SK-N-SH (cell line): ENCODE results near the gene MAP2K5.

Experiments
- ELF1 ChIP-seq: IDR thresholded peaks from 2 replicates; pipeline ENCODE4 v1.4.0; 2012
- EZH2phosphoT487 ChIP-seq: fragments of 200-600 bp; sonication (generic); IDR thresholded peaks from 2 replicates; pipeline ENCODE4 v1.6.1; 2017; ENCODE audit warnings: low read depth, mixed run types, mild to moderate bottlenecking, antibody characterized with exemption, moderate library complexity, borderline replicate concordance
- JUND ChIP-seq: IDR thresholded peaks from 2 replicates; pipeline ENCODE4 v1.4.0; 2012
- NFIC ChIP-seq: IDR thresholded peaks from 2 replicates; pipeline ENCODE4 v1.4.0; 2012; ENCODE audit warnings: borderline replicate concordance
- NRF1 ChIP-seq: IDR thresholded peaks from 2 replicates; pipeline ENCODE4 v1.6.1; 2012; ENCODE audit warnings: low read depth, mild to moderate bottlenecking, low read length
- POLR2AphosphoS5 ChIP-seq: IDR thresholded peaks from 2 replicates; pipeline ENCODE4 v1.6.1; 2012; ENCODE audit warnings: low read depth, low read length
- RCOR1 ChIP-seq: fragments of 150-350 bp; IDR thresholded peaks from 2 replicates; pipeline ENCODE4 v1.6.1; 2017; ENCODE audit warnings: antibody characterized with exemption, low read length
- SMC3 ChIP-seq: IDR thresholded peaks from 2 replicates; pipeline ENCODE4 v1.6.1; 2012; ENCODE audit warnings: low read depth, low read length, improper control_type of control experiment
- TCF12 ChIP-seq: IDR thresholded peaks from 2 replicates; pipeline ENCODE4 v1.4.0; 2012
- YY1 ChIP-seq: IDR thresholded peaks from 2 replicates; pipeline ENCODE4 v1.4.0; 2012; ENCODE audit warnings: low read depth, mild to moderate bottlenecking
- TF ChIP-seq, protein P1 (sequence below): fragments of 200-600 bp; sonication (generic); IDR thresholded peaks from 2 replicates; pipeline ENCODE4 v1.6.1; 2017; ENCODE audit warnings: antibody characterized with exemption, mild to moderate bottlenecking, moderate library complexity
- TF ChIP-seq, protein P2 (sequence below): IDR thresholded peaks from 2 replicates; pipeline ENCODE4; 2012

- TF ChIP-seq, protein P1, sequence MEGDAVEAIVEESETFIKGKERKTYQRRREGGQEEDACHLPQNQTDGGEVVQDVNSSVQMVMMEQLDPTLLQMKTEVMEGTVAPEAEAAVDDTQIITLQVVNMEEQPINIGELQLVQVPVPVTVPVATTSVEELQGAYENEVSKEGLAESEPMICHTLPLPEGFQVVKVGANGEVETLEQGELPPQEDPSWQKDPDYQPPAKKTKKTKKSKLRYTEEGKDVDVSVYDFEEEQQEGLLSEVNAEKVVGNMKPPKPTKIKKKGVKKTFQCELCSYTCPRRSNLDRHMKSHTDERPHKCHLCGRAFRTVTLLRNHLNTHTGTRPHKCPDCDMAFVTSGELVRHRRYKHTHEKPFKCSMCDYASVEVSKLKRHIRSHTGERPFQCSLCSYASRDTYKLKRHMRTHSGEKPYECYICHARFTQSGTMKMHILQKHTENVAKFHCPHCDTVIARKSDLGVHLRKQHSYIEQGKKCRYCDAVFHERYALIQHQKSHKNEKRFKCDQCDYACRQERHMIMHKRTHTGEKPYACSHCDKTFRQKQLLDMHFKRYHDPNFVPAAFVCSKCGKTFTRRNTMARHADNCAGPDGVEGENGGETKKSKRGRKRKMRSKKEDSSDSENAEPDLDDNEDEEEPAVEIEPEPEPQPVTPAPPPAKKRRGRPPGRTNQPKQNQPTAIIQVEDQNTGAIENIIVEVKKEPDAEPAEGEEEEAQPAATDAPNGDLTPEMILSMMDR: no peak
- TF ChIP-seq, protein P2, sequence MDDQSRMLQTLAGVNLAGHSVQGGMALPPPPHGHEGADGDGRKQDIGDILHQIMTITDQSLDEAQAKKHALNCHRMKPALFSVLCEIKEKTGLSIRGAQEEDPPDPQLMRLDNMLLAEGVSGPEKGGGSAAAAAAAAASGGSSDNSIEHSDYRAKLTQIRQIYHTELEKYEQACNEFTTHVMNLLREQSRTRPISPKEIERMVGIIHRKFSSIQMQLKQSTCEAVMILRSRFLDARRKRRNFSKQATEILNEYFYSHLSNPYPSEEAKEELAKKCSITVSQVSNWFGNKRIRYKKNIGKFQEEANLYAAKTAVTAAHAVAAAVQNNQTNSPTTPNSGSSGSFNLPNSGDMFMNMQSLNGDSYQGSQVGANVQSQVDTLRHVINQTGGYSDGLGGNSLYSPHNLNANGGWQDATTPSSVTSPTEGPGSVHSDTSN: no peak
- TF ChIP-seq YY1 (no peak), ELF1 (no peak), NRF1 (no peak), SMC3 (no peak), JUND (peak; percentile 15; the same call in 1 of the 2 replicates), RCOR1 (no peak), EZH2phosphoT487 (no peak), TCF12 (0 out of 2 replicates have a peak, but pooled peaks have one; percentile 25), NFIC (no peak), POLR2AphosphoS5 (no peak)
Observed at GRCh38 chr15:67548236-67548852, 5.8 kb downstream of the MAP2K5 start.
